22Rv1 (cell line): ENCODE data around the gene LPAR1.

Source experiments
- ZFX ChIP-seq: fragments of 450-650 bp; IDR thresholded peaks from 2 replicates; pipeline ENCODE4 v1.6.1; 2017; ENCODE audit warnings: antibody characterized with exemption, borderline replicate concordance
- TF ChIP-seq, protein P1 (sequence below): fragments of 450-650 bp; IDR thresholded peaks from 2 replicates; pipeline ENCODE4 v1.5.1; 2017; ENCODE audit warnings: mild to moderate bottlenecking

DNA sequence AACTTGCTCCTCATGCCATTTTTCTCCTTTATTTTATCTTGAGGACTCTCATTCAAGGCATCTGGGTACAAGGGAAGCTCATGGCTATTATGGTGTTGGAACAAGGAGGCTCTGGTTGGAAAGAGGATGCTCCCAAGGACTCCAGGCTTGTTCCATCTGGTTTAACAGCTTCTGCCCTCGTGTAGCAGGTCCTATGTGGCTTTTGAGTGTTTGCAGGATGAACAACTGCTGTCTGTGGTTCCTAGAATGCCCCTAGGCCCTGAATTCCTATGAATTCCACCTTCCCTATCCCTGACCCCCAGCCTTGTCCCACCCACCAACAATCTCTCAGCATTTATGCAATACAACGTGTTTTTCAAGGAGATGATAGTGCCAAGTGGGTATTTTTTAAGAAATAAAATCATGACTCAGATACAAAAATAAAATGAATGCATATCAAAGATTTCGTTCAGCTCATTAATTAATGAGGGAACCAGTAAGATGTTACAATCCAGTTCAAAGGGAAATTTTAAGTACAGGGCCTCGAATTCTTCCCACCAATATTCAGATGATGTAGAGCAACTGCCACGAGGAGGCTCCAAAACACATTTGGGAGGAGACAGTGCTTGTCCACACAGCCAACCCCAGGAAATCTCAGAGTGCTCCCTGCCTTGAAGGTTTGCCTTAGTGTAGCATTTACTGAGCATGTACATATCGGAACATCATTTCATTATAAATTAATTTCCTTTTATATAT, 187.7 kb downstream of the LPAR1 start:
- TF ChIP-seq, protein P1, sequence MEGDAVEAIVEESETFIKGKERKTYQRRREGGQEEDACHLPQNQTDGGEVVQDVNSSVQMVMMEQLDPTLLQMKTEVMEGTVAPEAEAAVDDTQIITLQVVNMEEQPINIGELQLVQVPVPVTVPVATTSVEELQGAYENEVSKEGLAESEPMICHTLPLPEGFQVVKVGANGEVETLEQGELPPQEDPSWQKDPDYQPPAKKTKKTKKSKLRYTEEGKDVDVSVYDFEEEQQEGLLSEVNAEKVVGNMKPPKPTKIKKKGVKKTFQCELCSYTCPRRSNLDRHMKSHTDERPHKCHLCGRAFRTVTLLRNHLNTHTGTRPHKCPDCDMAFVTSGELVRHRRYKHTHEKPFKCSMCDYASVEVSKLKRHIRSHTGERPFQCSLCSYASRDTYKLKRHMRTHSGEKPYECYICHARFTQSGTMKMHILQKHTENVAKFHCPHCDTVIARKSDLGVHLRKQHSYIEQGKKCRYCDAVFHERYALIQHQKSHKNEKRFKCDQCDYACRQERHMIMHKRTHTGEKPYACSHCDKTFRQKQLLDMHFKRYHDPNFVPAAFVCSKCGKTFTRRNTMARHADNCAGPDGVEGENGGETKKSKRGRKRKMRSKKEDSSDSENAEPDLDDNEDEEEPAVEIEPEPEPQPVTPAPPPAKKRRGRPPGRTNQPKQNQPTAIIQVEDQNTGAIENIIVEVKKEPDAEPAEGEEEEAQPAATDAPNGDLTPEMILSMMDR, result peak; percentile 21; the same call in 1 of the 2 replicates
- TF ChIP-seq ZFX, result no peak
